Raji (cell line): ENCODE measurements around the gene GNAI2.

ENCODE experiments used
- POLR2A ChIP-seq: IDR thresholded peaks from 2 replicates; pipeline ENCODE4 v1.6.1; 2011; ENCODE audit warnings: low read depth, low read length, control low read depth; ENCODE audit not compliant: insufficient read depth

GNAI2 gene

GRCh38 chr3:50273689-50274065 is 37.7 kb downstream of the GNAI2 start:
- no peak for TF ChIP-seq POLR2A

GRCh38 chr3:50274371-50275104 is 38.5 kb downstream of the GNAI2 start:
- TF ChIP-seq POLR2A, result no peak

GRCh38 chr3:50275141-50275995 is 39.4 kb downstream of the GNAI2 start:
- no peak for TF ChIP-seq POLR2A

GRCh38 chr3:50275996-50276761 is 40.2 kb downstream of the GNAI2 start:
- TF ChIP-seq POLR2A, result no peak

GRCh38 chr3:50276762-50277101 is 40.7 kb downstream of the GNAI2 start:
- no peak for TF ChIP-seq POLR2A

- TF ChIP-seq POLR2A, result no peak
Observed at GRCh38 chr3:50278123-50278879, 42.3 kb downstream of the GNAI2 start.

GRCh38 chr3:50278880-50279224 is 42.8 kb downstream of the GNAI2 start, which contains the start of gene LSMEM2:
LSMEM2 (plus strand) TSS chr3:50279087; CDS start chr3:50279114, 27 bp downstream.
- no peak for TF ChIP-seq POLR2A

- no peak for TF ChIP-seq POLR2A
Observed at GRCh38 chr3:50279255-50280016, 43.4 kb downstream of the GNAI2 start.

- no peak for TF ChIP-seq POLR2A
Observed at GRCh38 chr3:50286322-50287227, 50.6 kb downstream of the GNAI2 start.

- no peak for TF ChIP-seq POLR2A
Observed at GRCh38 chr3:50287262-50287661, 51.3 kb downstream of the GNAI2 start.

- TF ChIP-seq POLR2A, result no peak
Observed at GRCh38 chr3:50288387-50289007, 52.5 kb downstream of the GNAI2 start.

- TF ChIP-seq POLR2A, result no peak
Observed at GRCh38 chr3:50289130-50289529, 53.1 kb downstream of the GNAI2 start.

GRCh38 chr3:50290161-50290641 is 54.2 kb downstream of the GNAI2 start:
- no peak for TF ChIP-seq POLR2A
